Activated gamma-delta T cell treated with Interleukin-2 at 50 U/mL for 16 hours (primary cell): ENCODE measurements around the gene IQSEC1.

Experiments used
- DNase-seq: peaks from one replicate; pipeline ENCODE4 v3.0.0-alpha.2; 2020

The IQSEC1 gene

GRCh38 chr3:13085081-13085845 lies 12.0 kb upstream of the IQSEC1 start:
- no peak for DNase-seq

GRCh38 chr3:13083898-13084297 lies 10.7 kb upstream of the IQSEC1 start:
- no peak for DNase-seq

GRCh38 chr3:13083254-13083653 lies 10.0 kb upstream of the IQSEC1 start:
- no peak for DNase-seq

GRCh38 chr3:13082677-13083076 lies 9.4 kb upstream of the IQSEC1 start:
- DNase-seq = no peak

- DNase-seq = no peak
Measured at GRCh38 chr3:13081603-13082360, 8.6 kb upstream of the IQSEC1 start.

GRCh38 chr3:13080591-13080990 lies 7.4 kb upstream of the IQSEC1 start:
- no peak for DNase-seq

GRCh38 chr3:13080026-13080425 lies 6.8 kb upstream of the IQSEC1 start:
- no peak for DNase-seq

GRCh38 chr3:13079510-13079909 lies 6.3 kb upstream of the IQSEC1 start:
- no peak for DNase-seq

GRCh38 chr3:13079051-13079450 lies 5.8 kb upstream of the IQSEC1 start:
- no peak for DNase-seq

GRCh38 chr3:13078163-13078905 lies 5.1 kb upstream of the IQSEC1 start:
- no peak for DNase-seq

GRCh38 chr3:13077431-13078162 lies 4.4 kb upstream of the IQSEC1 start:
- DNase-seq = no peak

GRCh38 chr3:13075986-13076654 lies 2.9 kb upstream of the IQSEC1 start:
- DNase-seq = no peak

GRCh38 chr3:13075318-13075717 lies 2.1 kb upstream of the IQSEC1 start:
- DNase-seq = no peak

GRCh38 chr3:13074006-13074375 lies 762 bp upstream of the IQSEC1 start:
- DNase-seq = no peak

- DNase-seq = no peak
Measured at GRCh38 chr3:13072600-13073325, 466 bp downstream of the IQSEC1 start.

GRCh38 chr3:13072239-13072599 lies 1.0 kb downstream of the IQSEC1 start:
- no peak for DNase-seq

GRCh38 chr3:13071695-13072094 lies 1.5 kb downstream of the IQSEC1 start:
- no peak for DNase-seq

- no peak for DNase-seq
Measured at GRCh38 chr3:13070391-13071070, 2.7 kb downstream of the IQSEC1 start.

GRCh38 chr3:13069495-13069894 lies 3.7 kb downstream of the IQSEC1 start:
- DNase-seq = peak; percentile 54

- no peak for DNase-seq
Measured at GRCh38 chr3:13068269-13069010, 4.8 kb downstream of the IQSEC1 start.
